Liver (tissue), 3 donors: ENCODE results near the gene GPR15.

Source experiments
- EGR1 ChIP-seq, 2 donors: IDR thresholded peaks; 2 replicates each; pipeline ENCODE4 v1.6.1; 2016 to 2018; ENCODE audit warnings: antibody characterized with exemption in 2 of 2, low read depth in 2 of 2
- GABPA ChIP-seq, 2 donors: IDR thresholded peaks in 1 of 2; conservative IDR thresholded peaks in 1 of 2; 2 replicates each; pipeline ENCODE4 v1.6.1; 2016; ENCODE audit warnings: antibody characterized with exemption in 2 of 2, mild to moderate bottlenecking in 1 of 2, moderate library complexity in 1 of 2
- HNF4A ChIP-seq, 2 donors: conservative IDR thresholded peaks; 2 replicates each; pipeline ENCODE4 v1.6.1; 2016; ENCODE audit warnings: antibody characterized with exemption in 2 of 2, mild to moderate bottlenecking in 2 of 2
- HNF4G ChIP-seq: IDR thresholded peaks from 2 replicates; pipeline ENCODE4 v1.6.1; 2016; ENCODE audit warnings: antibody characterized with exemption
- JUND ChIP-seq, 2 donors: IDR thresholded peaks; 2 replicates each; pipeline ENCODE4 v1.6.1; 2016; ENCODE audit warnings: antibody characterized with exemption in 2 of 2
- RAD21 ChIP-seq, 2 donors: IDR thresholded peaks; 2 replicates each; pipeline ENCODE4 v1.6.1; 2016; ENCODE audit warnings: antibody characterized with exemption in 2 of 2, mild to moderate bottlenecking in 2 of 2
- YY1 ChIP-seq: IDR thresholded peaks from 2 replicates; pipeline ENCODE4 v1.6.1; 2016; ENCODE audit warnings: antibody characterized with exemption, mild to moderate bottlenecking
- TF ChIP-seq, protein P1 (sequence below): fragments of 150-350 bp; IDR thresholded peaks from 2 replicates; pipeline ENCODE4 v1.5.1; 2017; ENCODE audit warnings: improper control_type of control experiment, low read depth, low read length; ENCODE audit not compliant: missing input control
- TF ChIP-seq, protein P2 (sequence below): IDR thresholded peaks from 2 replicates; pipeline ENCODE4 v1.6.1; 2016; ENCODE audit warnings: antibody characterized with exemption, mild to moderate bottlenecking
- TF ChIP-seq, protein P3 (sequence below): IDR thresholded peaks from 2 replicates; pipeline ENCODE4 v1.6.1; 2016; ENCODE audit warnings: antibody characterized with exemption
- TF ChIP-seq, protein P4 (sequence below): IDR thresholded peaks from 2 replicates; pipeline ENCODE4 v1.6.1; 2016; ENCODE audit warnings: antibody characterized with exemption
- donor health status: healthy.
- donor health status: healthy.

DNA sequence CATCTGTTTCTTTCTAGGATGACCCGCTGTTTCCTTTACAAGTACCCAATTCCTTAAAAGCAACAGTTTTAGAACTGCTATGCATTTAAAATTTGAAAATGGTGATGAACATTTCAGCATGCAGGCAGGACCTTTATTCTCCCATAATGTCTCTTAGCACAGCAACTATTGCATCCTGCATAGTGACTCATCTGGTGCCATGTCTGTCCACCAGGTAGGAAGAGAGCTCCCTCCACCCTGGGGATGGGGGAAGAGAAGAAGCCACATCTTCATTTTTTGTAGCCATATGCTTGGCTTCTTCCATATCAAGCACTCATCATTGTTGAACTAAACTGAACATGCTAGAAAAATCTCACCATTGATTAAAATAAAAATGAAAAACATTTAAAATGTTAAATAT is 9.9 kb downstream of the GPR15 start:
- TF ChIP-seq, protein P1, sequence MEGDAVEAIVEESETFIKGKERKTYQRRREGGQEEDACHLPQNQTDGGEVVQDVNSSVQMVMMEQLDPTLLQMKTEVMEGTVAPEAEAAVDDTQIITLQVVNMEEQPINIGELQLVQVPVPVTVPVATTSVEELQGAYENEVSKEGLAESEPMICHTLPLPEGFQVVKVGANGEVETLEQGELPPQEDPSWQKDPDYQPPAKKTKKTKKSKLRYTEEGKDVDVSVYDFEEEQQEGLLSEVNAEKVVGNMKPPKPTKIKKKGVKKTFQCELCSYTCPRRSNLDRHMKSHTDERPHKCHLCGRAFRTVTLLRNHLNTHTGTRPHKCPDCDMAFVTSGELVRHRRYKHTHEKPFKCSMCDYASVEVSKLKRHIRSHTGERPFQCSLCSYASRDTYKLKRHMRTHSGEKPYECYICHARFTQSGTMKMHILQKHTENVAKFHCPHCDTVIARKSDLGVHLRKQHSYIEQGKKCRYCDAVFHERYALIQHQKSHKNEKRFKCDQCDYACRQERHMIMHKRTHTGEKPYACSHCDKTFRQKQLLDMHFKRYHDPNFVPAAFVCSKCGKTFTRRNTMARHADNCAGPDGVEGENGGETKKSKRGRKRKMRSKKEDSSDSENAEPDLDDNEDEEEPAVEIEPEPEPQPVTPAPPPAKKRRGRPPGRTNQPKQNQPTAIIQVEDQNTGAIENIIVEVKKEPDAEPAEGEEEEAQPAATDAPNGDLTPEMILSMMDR, result no peak
- TF ChIP-seq GABPA (IDR thresholded peaks at IDR 0.05 in 1 of 2, conservative IDR thresholded peaks at IDR 0.05 in 1 of 2) (no peak), JUND (IDR thresholded peaks at IDR 0.05) (no peak), RAD21 (IDR thresholded peaks at IDR 0.05) (no peak), HNF4G (no peak), EGR1 (IDR thresholded peaks at IDR 0.05; ENCODE audit: low read depth in 2 of 2) (no peak), HNF4A (conservative IDR thresholded peaks at IDR 0.05) (no peak), YY1 (no peak)
- TF ChIP-seq, protein P2, sequence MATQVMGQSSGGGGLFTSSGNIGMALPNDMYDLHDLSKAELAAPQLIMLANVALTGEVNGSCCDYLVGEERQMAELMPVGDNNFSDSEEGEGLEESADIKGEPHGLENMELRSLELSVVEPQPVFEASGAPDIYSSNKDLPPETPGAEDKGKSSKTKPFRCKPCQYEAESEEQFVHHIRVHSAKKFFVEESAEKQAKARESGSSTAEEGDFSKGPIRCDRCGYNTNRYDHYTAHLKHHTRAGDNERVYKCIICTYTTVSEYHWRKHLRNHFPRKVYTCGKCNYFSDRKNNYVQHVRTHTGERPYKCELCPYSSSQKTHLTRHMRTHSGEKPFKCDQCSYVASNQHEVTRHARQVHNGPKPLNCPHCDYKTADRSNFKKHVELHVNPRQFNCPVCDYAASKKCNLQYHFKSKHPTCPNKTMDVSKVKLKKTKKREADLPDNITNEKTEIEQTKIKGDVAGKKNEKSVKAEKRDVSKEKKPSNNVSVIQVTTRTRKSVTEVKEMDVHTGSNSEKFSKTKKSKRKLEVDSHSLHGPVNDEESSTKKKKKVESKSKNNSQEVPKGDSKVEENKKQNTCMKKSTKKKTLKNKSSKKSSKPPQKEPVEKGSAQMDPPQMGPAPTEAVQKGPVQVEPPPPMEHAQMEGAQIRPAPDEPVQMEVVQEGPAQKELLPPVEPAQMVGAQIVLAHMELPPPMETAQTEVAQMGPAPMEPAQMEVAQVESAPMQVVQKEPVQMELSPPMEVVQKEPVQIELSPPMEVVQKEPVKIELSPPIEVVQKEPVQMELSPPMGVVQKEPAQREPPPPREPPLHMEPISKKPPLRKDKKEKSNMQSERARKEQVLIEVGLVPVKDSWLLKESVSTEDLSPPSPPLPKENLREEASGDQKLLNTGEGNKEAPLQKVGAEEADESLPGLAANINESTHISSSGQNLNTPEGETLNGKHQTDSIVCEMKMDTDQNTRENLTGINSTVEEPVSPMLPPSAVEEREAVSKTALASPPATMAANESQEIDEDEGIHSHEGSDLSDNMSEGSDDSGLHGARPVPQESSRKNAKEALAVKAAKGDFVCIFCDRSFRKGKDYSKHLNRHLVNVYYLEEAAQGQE, result no peak
- TF ChIP-seq, protein P3, sequence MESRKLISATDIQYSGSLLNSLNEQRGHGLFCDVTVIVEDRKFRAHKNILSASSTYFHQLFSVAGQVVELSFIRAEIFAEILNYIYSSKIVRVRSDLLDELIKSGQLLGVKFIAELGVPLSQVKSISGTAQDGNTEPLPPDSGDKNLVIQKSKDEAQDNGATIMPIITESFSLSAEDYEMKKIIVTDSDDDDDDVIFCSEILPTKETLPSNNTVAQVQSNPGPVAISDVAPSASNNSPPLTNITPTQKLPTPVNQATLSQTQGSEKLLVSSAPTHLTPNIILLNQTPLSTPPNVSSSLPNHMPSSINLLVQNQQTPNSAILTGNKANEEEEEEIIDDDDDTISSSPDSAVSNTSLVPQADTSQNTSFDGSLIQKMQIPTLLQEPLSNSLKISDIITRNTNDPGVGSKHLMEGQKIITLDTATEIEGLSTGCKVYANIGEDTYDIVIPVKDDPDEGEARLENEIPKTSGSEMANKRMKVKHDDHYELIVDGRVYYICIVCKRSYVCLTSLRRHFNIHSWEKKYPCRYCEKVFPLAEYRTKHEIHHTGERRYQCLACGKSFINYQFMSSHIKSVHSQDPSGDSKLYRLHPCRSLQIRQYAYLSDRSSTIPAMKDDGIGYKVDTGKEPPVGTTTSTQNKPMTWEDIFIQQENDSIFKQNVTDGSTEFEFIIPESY, result no peak
- TF ChIP-seq, protein P4, sequence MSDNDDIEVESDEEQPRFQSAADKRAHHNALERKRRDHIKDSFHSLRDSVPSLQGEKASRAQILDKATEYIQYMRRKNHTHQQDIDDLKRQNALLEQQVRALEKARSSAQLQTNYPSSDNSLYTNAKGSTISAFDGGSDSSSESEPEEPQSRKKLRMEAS, result no peak
